ENCODE measurements around the gene DOCK1. TPM values are rescaled to one million over a fixed set of nuclear protein-coding genes. Genes with fewer than 3 reads are reported as not detected.

Gene DOCK1
- polyA plus RNA-seq, 1 donor from 2014 or later = 2.7 TPM

DNA sequence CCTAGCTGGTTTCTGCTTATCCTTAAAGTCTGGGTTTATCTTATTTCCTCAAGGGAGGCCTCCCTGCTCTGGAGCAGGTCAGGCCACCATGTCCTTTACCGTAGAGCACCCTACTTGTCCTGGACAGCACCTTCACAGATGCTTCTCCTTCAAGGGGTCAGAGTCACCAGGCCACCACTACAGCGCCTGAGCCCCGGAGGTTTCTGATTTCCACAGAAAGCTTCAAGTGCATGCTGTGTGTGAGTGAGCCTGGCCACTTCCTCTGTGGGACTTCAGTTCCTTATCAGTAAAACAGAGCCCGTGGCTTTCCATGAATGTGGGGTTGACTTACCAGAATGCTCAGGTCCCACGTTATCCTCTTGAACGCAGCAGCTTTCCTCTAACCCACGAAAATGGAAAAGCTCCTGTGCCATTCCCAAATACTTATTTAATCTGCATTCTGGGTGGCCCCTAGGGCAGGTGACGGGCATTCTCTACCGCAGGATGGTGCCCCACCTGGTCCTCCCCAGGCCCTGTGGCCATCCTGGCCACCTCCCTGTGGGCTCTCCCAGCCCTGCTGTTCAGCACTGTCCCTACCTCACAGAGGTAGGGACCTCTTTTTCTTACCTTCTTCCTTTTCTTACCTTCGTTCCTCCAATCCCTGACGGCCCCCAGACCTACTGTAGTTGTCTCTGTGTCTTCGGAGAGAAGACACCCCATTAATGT is 1.4 kb upstream of the DOCK1 start:
- Histone ChIP-seq H4K20me1 (ENCODE audit: insufficient read depth) (no peaks in the 10 kb centered on the region), H3K9me2 (ENCODE audit: insufficient read depth, low read length) (no peaks in the 10 kb centered on the region), H3K27me3 (ENCODE audit: insufficient read depth, low read depth, low read length) (peaks cover 27% of the 10 kb centered on the region), H3F3A (ENCODE audit: insufficient read depth, low read length, poor library complexity, severe bottlenecking) (no peaks in the 10 kb centered on the region), H3K9ac (ENCODE audit: low read length) (no peak overlapping the region), H3K79me2 (replicated peaks; ENCODE audit: insufficient read depth, low read length) (no peaks in the 10 kb centered on the region), H3K27ac (ENCODE audit: low read length) (no peak overlapping the region), H3K4me2 (ENCODE audit: low read length) (no peak overlapping the region), H3K9me3 (ENCODE audit: low read length) (no peaks in the 10 kb centered on the region), H3K36me3 (ENCODE audit: insufficient read depth, low read length) (no peaks in the 10 kb centered on the region), H2AFZ (ENCODE audit: low read depth, low read length) (no peak overlapping the region), H3K4me3 (ENCODE audit: low read length) (no peak overlapping the region)
- TF ChIP-seq SMC3 (conservative IDR thresholded peaks at IDR 0.05; ENCODE audit: poor library complexity) = no peak
- TF ChIP-seq MXI1 (conservative IDR thresholded peaks at IDR 0.05; ENCODE audit: poor library complexity, severe bottlenecking) = no peak
- TF ChIP-seq EP300 (conservative IDR thresholded peaks at IDR 0.05; ENCODE audit: poor library complexity, severe bottlenecking) = no peak
- TF ChIP-seq, protein P1, sequence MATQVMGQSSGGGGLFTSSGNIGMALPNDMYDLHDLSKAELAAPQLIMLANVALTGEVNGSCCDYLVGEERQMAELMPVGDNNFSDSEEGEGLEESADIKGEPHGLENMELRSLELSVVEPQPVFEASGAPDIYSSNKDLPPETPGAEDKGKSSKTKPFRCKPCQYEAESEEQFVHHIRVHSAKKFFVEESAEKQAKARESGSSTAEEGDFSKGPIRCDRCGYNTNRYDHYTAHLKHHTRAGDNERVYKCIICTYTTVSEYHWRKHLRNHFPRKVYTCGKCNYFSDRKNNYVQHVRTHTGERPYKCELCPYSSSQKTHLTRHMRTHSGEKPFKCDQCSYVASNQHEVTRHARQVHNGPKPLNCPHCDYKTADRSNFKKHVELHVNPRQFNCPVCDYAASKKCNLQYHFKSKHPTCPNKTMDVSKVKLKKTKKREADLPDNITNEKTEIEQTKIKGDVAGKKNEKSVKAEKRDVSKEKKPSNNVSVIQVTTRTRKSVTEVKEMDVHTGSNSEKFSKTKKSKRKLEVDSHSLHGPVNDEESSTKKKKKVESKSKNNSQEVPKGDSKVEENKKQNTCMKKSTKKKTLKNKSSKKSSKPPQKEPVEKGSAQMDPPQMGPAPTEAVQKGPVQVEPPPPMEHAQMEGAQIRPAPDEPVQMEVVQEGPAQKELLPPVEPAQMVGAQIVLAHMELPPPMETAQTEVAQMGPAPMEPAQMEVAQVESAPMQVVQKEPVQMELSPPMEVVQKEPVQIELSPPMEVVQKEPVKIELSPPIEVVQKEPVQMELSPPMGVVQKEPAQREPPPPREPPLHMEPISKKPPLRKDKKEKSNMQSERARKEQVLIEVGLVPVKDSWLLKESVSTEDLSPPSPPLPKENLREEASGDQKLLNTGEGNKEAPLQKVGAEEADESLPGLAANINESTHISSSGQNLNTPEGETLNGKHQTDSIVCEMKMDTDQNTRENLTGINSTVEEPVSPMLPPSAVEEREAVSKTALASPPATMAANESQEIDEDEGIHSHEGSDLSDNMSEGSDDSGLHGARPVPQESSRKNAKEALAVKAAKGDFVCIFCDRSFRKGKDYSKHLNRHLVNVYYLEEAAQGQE (IDR thresholded peaks at IDR 0.05; ENCODE audit: borderline replicate concordance) = no peak
- TF ChIP-seq POLR2AphosphoS5 (IDR thresholded peaks at IDR 0.05) = no peak
- no peak for TF ChIP-seq RAD21 (conservative IDR thresholded peaks at IDR 0.05)
- TF ChIP-seq EZH2 (IDR thresholded peaks at IDR 0.05; ENCODE audit: borderline replicate concordance, insufficient read depth, low read length, poor library complexity, severe bottlenecking) = no peak
- TF ChIP-seq, protein P2, sequence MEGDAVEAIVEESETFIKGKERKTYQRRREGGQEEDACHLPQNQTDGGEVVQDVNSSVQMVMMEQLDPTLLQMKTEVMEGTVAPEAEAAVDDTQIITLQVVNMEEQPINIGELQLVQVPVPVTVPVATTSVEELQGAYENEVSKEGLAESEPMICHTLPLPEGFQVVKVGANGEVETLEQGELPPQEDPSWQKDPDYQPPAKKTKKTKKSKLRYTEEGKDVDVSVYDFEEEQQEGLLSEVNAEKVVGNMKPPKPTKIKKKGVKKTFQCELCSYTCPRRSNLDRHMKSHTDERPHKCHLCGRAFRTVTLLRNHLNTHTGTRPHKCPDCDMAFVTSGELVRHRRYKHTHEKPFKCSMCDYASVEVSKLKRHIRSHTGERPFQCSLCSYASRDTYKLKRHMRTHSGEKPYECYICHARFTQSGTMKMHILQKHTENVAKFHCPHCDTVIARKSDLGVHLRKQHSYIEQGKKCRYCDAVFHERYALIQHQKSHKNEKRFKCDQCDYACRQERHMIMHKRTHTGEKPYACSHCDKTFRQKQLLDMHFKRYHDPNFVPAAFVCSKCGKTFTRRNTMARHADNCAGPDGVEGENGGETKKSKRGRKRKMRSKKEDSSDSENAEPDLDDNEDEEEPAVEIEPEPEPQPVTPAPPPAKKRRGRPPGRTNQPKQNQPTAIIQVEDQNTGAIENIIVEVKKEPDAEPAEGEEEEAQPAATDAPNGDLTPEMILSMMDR (IDR thresholded peaks at IDR 0.05; ENCODE audit: poor library complexity, severe bottlenecking) = no peak
- TF ChIP-seq TAF1 (IDR thresholded peaks at IDR 0.05; ENCODE audit: low read depth) = no peak

GRCh38 chr10:126904516-126904817 is 761 bp upstream of the DOCK1 start:
- no peaks in the 10 kb centered on the region for H4K20me1 ChIP-seq (ENCODE audit: insufficient read depth)
- no peaks in the 10 kb centered on the region for H3K9me3 ChIP-seq (ENCODE audit: low read length)
- no peaks in the 10 kb centered on the region for H3K79me2 ChIP-seq (replicated peaks; ENCODE audit: insufficient read depth, low read length)
- peaks cover 27% of the 10 kb centered on the region for H3K27me3 ChIP-seq (ENCODE audit: insufficient read depth, low read depth, low read length)
- H2AFZ ChIP-seq (ENCODE audit: low read depth, low read length) = no peak overlapping the region
- no peaks in the 10 kb centered on the region for H3K9me2 ChIP-seq (ENCODE audit: insufficient read depth, low read length)
- peak overlapping the region; percentile 64 for H3K4me3 ChIP-seq (ENCODE audit: low read length)
- H3K9ac ChIP-seq (ENCODE audit: low read length) = no peak overlapping the region
- no peaks in the 10 kb centered on the region for H3F3A ChIP-seq (ENCODE audit: insufficient read depth, low read length, poor library complexity, severe bottlenecking)
- TF ChIP-seq RAD21 (conservative IDR thresholded peaks at IDR 0.05) = no peak
- no peak for TF ChIP-seq POLR2AphosphoS5 (IDR thresholded peaks at IDR 0.05)
- TF ChIP-seq, protein P2 (IDR thresholded peaks at IDR 0.05; ENCODE audit: poor library complexity, severe bottlenecking) = no peak
- TF ChIP-seq, protein P1 (IDR thresholded peaks at IDR 0.05; ENCODE audit: borderline replicate concordance) = no peak
- TF ChIP-seq SMC3 (conservative IDR thresholded peaks at IDR 0.05; ENCODE audit: poor library complexity) = no peak
- TF ChIP-seq EP300 (conservative IDR thresholded peaks at IDR 0.05; ENCODE audit: poor library complexity, severe bottlenecking) = no peak
- no peak for TF ChIP-seq MXI1 (conservative IDR thresholded peaks at IDR 0.05; ENCODE audit: poor library complexity, severe bottlenecking)
- TF ChIP-seq EZH2 (IDR thresholded peaks at IDR 0.05; ENCODE audit: borderline replicate concordance, insufficient read depth, low read length, poor library complexity, severe bottlenecking) = no peak
- TF ChIP-seq TAF1 (IDR thresholded peaks at IDR 0.05; ENCODE audit: low read depth) = no peak
- no peak overlapping the region for H3K27ac ChIP-seq (ENCODE audit: low read length)
- no peak overlapping the region for H3K4me2 ChIP-seq (ENCODE audit: low read length)
- no peaks in the 10 kb centered on the region for H3K36me3 ChIP-seq (ENCODE audit: insufficient read depth, low read length)

Data from neural cell (in vitro differentiated cells).